Pancreas (tissue), 10 donors: Measurements from ENCODE around the gene FGF21. TPM values are rescaled to one million over a fixed set of nuclear protein-coding genes. Genes with fewer than 3 reads are reported as not detected.

ENCODE experiments used
- ATAC-seq, 4 donors: fragments of 200-7000 bp; cut with Tn5 transposase; one replicate each; pipeline versions ENCODE4 v1.8.0 to v1.9.1; 2020; ENCODE audit warnings: mild to moderate bottlenecking in 4 of 4, moderate library complexity in 4 of 4
- DNase-seq, 6 donors: peaks; one replicate each; pipeline ENCODE4 v3.0.0-alpha.2; 2020
- FAIRE-seq: peaks from 2 replicates; lab custom pipeline; 2012; peaks lifted over from hg19 to GRCh38; lab: Jason Lieb, UNC
- H3K27ac ChIP-seq, 4 donors: fragments of 200-600 bp; sonication (generic); 1 replicate in 3 of 4; 2 replicates in 1 of 4; pipeline versions ENCODE4 v1.5.0 to v1.8.0; 2020
- H3K27me3 ChIP-seq, 4 donors: fragments of 200-600 bp; one replicate each; pipeline ENCODE4 v1.8.0; 2021
- H3K36me3 ChIP-seq, 3 donors: fragments of 200-600 bp; sonication (generic) in 1 of 3; one replicate each; pipeline versions ENCODE4 v1.5.0 to v1.8.0; 2020 to 2021
- H3K4me1 ChIP-seq, 3 donors: fragments of 200-600 bp; one replicate each; pipeline ENCODE4 v1.8.0; 2021
- H3K4me3 ChIP-seq, 4 donors: fragments of 200-600 bp; sonication (generic) in 2 of 4; one replicate each; pipeline versions ENCODE4 v1.5.0 to v1.8.0; 2020 to 2021
- H3K9me3 ChIP-seq, 4 donors: fragments of 200-600 bp; one replicate each; pipeline ENCODE4 v1.8.0; 2021
- WGBS, 2 donors: extraction: QIAGEN DNeasy Blood & Tissue Kit; methylation state at CpG; one replicate each; pipeline ENCODE4 v1.1.7; 2013; 5-methylcytosine and 5-hydroxymethylcytosine counted together
- intact Hi-C, 3 donors: fragments of 100-400 bp; cut with DNase I; formaldehyde crosslinking; loops; one replicate each; pipeline versions ENCODE4 v1.11.1 to v1.14.2; 2022
- polyA plus RNA-seq, 2 donors: library from polyadenylated mRNA; stranded (reverse); fragments of 200-250 nt; gene quantifications; one replicate each; pipeline ENCODE4 v1.2.3, GENCODE V29; 2013
- total RNA-seq, 6 donors: library from RNA; stranded (reverse); fragmentation: NEBNext Ultra II Directional in 4 of 6; extraction: Animal tissue kit (Norgen Biotek cat#: 25700) in 4 of 6; gene quantifications; one replicate each; pipeline versions ENCODE4 v1.2.1 to v1.2.4, GENCODE V29; 2021 to 2023
- TF ChIP-seq, protein P1 (sequence below), 4 donors: fragments of 200-600 bp; sonication (generic) in 3 of 4; IDR thresholded peaks; one replicate each; pipeline versions ENCODE4 v1.5.0 to v1.8.0; 2021; ENCODE audit warnings: antibody characterized with exemption in 4 of 4
- donor health status: healthy with polysubstance abuse.
- donor health status: DM: no; HTN: no; CAD: no; lungs with moderate emphysema.
- donor health status: DM: no; HTN: no; CAD: no.
- donor health status: control.
- donor health status: control.
- donor health status: Bipolar disorder and iron deficiency.
- donor health status: DM: yes; HTN: yes; CAD: no.
- donor health status: DM: no; HTN: no; CAD: no.
- donor health status: DM: no; HTN: no; CAD: no.
- donor health status: DM: yes; HTN: yes; CAD: no.

FGF21 gene
- total RNA-seq (under 1 TPM in 1 of 6 donors, not detected in 5; 0.51 TPM), polyA plus RNA-seq (not detected)

DNA sequence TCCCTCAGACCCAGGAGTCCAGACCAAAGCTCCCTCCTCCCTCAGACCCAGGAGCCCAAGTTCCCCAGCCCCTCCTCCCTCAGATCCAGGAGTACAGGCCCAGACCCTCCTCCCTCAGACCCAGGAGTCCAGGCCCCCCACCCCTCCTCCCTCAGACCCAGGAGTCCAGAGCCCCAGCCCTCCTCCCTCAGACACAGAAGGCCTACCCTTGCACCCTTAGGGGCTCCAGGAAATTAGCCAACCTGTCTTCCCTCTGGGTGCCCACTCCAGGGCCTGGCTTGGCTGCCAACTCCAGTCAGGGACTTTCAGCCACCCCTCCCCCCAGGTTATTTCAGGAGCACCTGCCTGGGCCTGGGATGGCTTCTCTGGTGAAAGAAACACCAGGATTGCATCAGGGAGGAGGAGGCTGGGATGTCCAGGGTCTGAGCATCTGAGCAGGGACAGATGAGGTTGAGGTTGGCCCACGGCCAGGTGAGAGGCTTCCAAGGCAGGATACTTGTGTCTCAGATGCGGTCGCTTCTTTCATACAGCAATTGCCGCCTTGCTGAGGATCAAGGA lies at the start of gene FGF21:
FGF21 (plus strand) TSS at position 441 of the 558 bp plus-strand sequence. CDS start 713 bp downstream, outside the sequence.
- intact Hi-C loops: no loop called here
- 79 to 84% methylated on average over 4 of the region's 4 CpGs for WGBS, 2 donors
- ATAC-seq (no peak), FAIRE-seq (no peak), DNase-seq (peak in 1 of 6 donors; percentile 57)
- no peak within 1 kb of the TSS for H3K4me3 ChIP-seq
- no peaks in the 10 kb centered on the region for H3K36me3 ChIP-seq
- TF ChIP-seq, protein P1, sequence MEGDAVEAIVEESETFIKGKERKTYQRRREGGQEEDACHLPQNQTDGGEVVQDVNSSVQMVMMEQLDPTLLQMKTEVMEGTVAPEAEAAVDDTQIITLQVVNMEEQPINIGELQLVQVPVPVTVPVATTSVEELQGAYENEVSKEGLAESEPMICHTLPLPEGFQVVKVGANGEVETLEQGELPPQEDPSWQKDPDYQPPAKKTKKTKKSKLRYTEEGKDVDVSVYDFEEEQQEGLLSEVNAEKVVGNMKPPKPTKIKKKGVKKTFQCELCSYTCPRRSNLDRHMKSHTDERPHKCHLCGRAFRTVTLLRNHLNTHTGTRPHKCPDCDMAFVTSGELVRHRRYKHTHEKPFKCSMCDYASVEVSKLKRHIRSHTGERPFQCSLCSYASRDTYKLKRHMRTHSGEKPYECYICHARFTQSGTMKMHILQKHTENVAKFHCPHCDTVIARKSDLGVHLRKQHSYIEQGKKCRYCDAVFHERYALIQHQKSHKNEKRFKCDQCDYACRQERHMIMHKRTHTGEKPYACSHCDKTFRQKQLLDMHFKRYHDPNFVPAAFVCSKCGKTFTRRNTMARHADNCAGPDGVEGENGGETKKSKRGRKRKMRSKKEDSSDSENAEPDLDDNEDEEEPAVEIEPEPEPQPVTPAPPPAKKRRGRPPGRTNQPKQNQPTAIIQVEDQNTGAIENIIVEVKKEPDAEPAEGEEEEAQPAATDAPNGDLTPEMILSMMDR (IDR thresholded peaks at IDR 0.05): no peak
- H3K9me3 ChIP-seq: no peaks in the 10 kb centered on the region
- no peak within 1 kb of the TSS for H3K27ac ChIP-seq
- peaks cover 0 to 4% (median 0%) of the 10 kb centered on the region in 3 donors for H3K4me1 ChIP-seq
- H3K27me3 ChIP-seq: no peaks in the 10 kb centered on the region

DNA sequence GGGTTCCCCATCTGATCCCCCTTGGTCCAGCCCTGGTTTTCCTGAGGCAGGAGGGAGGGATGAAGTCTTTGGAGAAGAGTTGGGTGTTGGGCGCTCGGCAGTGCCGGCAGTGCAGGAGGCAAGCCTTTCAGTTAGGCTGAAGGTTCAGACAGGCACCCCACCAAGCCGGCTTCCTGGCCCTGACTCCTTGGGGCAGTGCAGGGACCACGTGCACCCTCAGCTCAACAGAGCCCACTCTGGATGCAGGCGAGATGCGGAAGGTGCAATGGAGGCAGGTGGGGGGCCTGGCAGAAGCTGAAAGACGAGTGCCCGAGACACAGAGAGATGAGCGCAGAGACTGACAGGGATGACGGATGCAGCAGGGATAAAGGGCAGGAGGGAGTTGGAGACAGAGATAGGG lies 46.9 kb upstream of the FGF21 start:
- H3K4me3 ChIP-seq: no peak overlapping the region
- ATAC-seq (no peak), DNase-seq (no peak), FAIRE-seq (no peak)
- H3K27me3 ChIP-seq: no peaks in the 10 kb centered on the region
- no peaks in the 10 kb centered on the region for H3K36me3 ChIP-seq
- H3K27ac ChIP-seq: no peak overlapping the region
- WGBS, 2 donors: 67 to 69% methylated on average over 11 of the region's 11 CpGs
- TF ChIP-seq, protein P1 (IDR thresholded peaks at IDR 0.05): no peak
- intact Hi-C loops: no loop called here
- no peaks in the 10 kb centered on the region for H3K9me3 ChIP-seq
- no peaks in the 10 kb centered on the region for H3K4me1 ChIP-seq

GRCh38 chr19:48711106-48711662 lies 44.1 kb upstream of the FGF21 start:
- Histone ChIP-seq H3K27ac (no peak overlapping the region), H3K4me1 (no peaks in the 10 kb centered on the region), H3K9me3 (no peaks in the 10 kb centered on the region), H3K27me3 (no peaks in the 10 kb centered on the region), H3K4me3 (no peak overlapping the region), H3K36me3 (no peaks in the 10 kb centered on the region)
- DNase-seq (no peak), FAIRE-seq (no peak), ATAC-seq (no peak)
- TF ChIP-seq, protein P1 (IDR thresholded peaks at IDR 0.05): no peak
- 91 to 96% methylated on average over 4 of the region's 4 CpGs for WGBS, 2 donors
- intact Hi-C loops: no loop called here

GRCh38 chr19:48713041-48713863 lies 42.1 kb upstream of the FGF21 start:
- Histone ChIP-seq H3K9me3 (no peaks in the 10 kb centered on the region), H3K4me3 (peak overlapping the region; percentile 40 to 63 (median 46)), H3K27ac (peak overlapping the region in 1 of 4 donors; percentile 63), H3K4me1 (no peaks in the 10 kb centered on the region), H3K36me3 (no peaks in the 10 kb centered on the region), H3K27me3 (no peaks in the 10 kb centered on the region)
- WGBS, 2 donors: 30 to 41% methylated on average over 24 to 25 of the region's 25 CpGs
- TF ChIP-seq, protein P1 (IDR thresholded peaks at IDR 0.05): no peak
- no peak for ATAC-seq
- peak in 2 of 6 donors; percentile 31 to 34 for DNase-seq
- intact Hi-C loops: no loop called here
- no peak for FAIRE-seq
